Epithelial cell of prostate (primary cell): ENCODE measurements around the gene MMP2.
A peak's percentile ranks its signal among the peaks of the same experiment; 100 is the strongest.

Experiments used
- DNase-seq: peaks from one replicate; pipeline ENCODE4 v3.0.0-alpha.2; 2011; ENCODE audit warnings: low read depth, low spot score
- H3K27ac ChIP-seq: fragments of 450-650 bp; 2 replicates; pipeline ENCODE4 v1.5.1; 2017; ENCODE audit warnings: mild to moderate bottlenecking

MMP2 gene

DNA sequence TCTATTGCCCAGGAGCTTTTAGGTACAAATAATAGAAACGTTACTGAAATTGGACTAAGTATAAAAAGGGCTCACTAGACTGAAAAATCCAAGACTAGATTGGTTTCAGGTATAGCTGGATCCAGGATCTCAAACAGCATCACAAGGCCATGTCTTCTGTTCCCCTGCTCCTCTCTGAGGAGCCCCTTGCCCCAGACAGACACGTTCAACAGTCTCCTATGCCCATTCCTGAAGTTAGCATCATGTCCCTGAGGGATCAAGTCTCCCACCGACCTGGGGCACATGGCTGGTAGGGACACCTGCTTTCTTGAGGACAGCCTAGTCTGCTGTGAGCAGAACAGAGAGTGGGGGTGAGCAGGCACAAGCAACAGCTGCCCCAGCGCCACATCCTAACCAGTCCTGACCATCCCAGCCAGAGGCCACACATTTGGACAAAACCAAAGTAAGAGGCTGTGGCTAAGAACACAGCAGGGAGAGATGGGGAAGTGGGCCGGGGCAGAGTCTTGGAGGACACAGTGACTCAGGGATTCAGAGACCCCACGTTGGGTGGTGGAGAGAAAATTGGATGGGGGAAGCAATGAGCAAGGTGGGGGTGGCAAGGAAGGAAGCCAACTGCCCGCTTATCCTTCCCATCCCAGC, 10.5 kb upstream of the MMP2 start:
- no peak for DNase-seq
- H3K27ac ChIP-seq, result no peak overlapping the region

DNA sequence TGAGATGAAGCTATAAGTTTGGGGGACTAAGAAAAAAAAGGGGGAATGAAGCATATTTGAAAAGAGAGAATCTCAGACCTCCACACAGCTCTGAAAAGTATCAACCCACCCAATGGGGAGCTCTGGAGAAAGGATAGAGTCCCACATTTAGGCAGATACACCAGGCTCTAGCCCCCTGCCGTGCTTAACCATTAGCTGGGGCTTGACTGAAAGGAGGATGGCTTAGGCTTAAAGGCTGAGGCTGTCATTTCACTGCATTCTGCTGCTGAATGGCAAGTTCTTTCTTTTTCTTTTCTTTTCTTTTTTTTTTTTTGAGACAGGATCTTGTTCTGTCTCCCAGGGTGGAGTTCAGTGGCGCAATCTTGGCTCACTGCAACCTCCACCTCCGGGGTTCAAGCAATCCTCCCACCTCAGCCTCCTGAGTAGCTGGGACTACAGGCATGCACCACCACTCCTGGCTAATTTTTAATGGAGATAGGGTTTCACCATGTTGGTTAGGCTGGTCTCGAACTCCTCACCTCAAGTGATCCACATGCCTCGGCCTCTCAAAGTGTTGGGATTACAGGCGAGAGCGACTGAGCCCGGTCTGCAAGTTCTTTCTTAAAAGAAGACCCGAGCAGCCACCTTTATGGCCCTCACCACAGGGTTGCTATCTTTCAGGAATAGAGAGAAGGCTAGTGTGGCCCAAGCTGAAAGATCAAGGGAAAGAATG, 9.0 kb upstream of the MMP2 start:
- peak overlapping the region; percentile 85 for H3K27ac ChIP-seq
- DNase-seq, result no peak

DNA sequence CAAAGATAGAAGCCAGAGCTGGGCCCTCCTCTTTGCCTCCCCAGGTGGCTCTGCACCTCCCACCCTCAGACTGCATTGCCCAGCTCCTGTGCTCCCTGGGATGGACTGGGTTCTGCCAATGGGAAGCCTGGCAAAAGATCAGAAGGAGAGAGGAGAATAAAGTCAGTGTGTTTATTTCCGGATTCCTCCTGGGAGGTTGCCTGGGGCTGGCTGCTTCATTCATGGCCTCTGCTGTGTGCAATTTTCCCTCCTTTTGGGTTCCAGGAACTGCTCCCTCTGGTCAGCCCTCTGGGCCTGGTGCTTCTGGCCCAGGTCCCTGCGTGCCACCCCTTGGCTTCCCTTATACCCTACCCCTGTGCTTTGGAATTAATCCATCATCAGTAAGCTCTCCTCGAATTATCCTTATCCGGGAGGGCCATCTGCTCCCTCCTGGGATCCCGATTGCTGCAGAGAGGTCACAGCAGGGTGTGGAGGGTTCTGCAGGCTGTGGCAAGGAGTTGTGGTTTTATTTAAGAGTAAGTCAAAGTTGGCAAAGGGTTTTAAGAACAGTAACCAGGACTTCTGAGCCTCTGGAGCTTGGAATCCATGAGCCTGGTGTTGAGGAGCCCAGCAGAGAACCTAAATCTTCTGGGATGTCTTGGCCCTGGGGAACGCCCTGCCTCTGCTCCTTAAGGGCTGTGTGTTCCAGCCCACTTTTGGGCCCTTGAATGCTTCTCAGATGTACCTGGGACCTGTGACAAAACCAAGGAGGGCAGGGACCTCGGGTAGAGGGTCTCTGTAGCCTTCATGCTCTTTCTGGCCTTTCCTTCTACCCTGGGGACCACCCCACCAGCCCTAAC, 8.2 kb upstream of the MMP2 start:
- DNase-seq, result no peak
- peak overlapping the region; percentile 85 for H3K27ac ChIP-seq

DNA sequence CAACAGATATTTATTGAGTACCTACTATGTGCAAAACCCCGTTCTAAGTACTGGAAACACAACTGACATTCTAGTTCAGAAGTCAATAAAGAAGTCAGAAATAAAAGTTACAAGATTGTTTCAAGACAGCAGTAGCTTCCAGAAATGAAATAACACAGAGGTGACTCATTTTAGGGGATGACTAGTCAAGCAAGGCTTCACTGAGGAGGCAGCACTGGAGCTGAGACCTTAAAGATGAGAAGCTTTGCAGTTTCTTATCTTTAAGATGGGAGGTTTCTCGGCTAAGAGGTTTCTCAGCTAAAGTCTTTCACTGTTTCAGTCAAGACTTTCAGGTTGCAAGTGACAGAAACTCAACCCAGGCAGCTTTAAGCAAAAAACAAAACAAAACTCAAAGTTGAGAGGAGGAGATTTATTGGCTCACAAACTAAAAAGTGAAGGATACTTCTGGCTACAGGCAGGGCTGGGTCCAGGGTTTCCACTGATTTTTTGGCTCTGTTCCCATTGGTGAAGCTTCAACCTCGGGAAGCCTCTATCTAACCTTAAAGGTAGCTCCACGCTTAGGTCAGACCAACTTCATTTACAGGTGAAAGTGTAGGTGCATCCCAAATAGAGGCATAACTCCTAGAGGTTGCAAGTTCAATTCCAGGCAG, 7.4 kb upstream of the MMP2 start:
- peak; percentile 41 for DNase-seq
- peak overlapping the region; percentile 85 for H3K27ac ChIP-seq

DNA sequence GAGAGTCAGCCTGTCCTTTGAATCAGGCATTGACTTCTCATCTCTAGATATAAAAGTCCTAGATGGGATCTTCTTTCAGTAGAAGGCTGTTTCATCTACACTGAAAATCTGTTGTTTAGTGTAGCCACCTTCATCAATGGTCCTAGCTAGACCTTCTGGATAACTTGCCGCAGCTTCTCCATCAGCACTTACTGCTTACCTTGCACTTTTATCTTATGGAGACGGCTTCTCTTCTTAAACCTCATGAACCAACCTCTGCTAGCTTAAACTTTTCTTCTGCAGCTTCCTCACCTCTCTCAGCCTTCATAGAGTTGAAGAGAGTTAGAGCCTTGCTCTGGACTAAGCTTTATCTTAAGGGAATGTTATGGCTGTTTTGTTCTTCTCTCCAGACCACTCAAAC, 5.4 kb upstream of the MMP2 start:
- H3K27ac ChIP-seq, result no peak overlapping the region
- DNase-seq, result no peak

DNA sequence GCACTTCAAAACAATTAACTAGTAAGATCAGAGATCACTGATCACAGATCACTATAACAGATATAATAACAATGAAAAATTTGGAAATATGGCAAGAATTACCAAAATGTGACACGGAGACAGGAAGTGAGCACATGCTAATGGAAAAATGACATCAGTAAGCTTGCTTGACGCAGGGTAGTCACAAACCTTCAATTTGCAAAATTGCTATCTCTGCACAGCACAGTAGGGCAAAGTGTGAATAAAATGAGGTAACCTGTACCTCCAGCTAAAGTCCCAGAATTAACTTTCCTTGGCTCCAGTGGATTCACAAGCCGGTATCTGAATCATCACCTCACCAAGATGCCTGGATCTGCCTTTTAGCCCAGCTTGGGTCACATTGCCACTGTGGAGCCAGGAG, 4.2 kb upstream of the MMP2 start:
- no peak overlapping the region for H3K27ac ChIP-seq
- DNase-seq, result no peak

DNA sequence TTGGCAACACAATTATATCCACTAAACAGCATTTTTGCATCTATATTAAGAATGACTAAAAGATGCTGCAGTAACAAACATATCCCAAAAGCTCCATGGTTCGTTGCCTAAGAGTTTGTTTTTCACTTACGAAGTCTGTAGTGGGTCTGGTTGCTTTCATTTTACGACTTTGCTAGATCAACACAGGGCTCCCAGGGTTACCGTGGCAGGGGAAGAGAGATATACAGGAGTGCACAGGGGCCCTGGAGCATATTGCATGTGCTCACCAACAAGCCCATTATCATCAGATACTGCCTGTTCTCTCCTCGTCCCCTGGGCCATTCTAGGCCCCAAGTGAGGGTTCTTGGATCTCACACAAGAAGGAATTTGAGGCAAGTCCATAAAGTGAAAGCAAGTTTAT, 3.1 kb upstream of the MMP2 start:
- DNase-seq, result no peak
- no peak overlapping the region for H3K27ac ChIP-seq

DNA sequence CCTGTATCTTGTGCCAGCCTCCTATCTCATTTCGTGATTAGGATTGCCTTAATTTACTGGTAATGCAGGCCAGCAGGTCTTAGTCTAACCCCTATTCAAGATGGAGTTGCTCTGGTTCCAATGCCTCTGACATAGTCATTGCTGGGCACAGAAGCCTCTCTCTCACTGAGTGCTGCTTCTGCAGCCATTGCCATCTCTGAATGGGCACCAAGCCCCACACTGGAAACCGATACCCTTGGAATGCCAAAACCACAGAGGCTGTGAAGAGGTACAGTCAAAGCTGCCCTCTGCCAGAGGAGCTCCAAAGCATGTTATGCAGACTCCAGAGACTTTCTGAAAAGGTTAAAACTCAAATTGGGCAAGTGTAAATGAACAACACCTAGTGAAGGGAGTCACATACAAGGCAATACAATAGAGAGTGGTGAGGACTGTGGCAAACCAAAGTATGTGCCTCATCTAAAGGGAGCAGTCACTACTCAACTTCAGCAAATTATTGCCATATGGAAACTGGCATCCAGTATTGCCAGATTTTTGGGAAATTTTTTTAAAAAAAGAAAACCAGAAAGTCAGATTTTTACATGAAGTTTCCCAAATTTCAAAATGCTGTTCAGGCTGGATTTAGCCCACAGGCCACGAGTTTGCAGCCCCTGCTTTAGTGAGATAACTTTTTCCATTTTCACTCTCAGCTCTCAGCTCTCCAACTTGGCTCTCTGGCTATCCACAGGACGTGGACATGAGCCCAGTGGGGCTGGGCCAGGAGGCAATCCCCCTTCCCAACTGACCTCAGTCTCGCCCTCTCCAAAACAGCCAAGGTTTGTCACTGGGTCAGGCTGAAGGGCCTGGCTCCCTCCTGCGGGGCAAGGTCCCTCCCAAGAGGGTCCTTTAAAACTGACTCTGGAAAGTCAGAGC, 2.1 kb upstream of the MMP2 start:
- H3K27ac ChIP-seq, result no peak overlapping the region
- DNase-seq, result no peak

DNA sequence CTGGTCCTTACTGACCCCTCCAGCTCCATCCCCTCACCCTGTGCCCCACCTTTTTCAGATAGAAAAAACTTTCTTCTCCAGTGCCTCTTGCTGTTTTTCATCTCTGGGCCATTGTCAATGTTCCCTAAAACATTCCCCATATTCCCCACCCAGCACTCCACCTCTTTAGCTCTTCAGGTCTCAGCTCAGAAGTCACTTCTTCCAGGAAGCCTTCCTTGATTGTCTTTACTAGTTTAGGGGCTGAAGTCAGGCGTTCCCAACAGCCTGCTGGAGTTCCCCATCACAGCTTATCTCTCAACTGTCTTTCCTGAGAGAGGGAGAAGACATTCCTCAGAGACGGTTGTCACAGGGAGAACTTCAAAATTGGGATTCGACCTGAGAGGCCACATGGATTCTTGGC, 1.3 kb upstream of the MMP2 start:
- no peak for DNase-seq
- H3K27ac ChIP-seq, result no peak overlapping the region

DNA sequence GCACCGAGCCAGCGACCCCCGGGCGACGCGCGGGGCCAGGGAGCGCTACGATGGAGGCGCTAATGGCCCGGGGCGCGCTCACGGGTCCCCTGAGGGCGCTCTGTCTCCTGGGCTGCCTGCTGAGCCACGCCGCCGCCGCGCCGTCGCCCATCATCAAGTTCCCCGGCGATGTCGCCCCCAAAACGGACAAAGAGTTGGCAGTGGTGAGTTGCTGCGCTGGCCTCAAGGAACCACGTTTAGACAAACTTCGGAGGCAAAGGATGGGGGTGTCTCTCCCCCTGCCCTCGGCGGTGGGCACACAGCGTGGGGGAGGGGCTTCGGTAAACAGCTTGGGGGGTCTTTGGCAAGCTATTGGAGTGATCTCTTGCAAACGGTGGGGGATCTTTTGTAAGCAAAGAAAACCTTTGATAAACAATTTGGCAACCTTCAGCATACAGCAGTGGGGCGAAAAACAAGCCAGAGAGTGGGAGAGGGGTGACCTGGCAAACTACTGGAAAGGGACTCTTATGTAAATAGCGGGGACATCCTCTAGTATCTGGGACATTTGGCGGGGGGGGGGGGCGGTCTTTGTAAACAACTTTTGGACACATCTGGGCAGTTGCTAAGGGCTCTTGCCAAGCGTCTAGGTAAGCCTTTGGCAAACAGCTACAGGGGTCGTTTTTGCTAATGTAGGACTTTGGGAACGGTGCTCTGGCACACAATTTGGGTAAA, 587 bp downstream of the MMP2 start:
- DNase-seq, result no peak
- H3K27ac ChIP-seq, result no peak overlapping the region

DNA sequence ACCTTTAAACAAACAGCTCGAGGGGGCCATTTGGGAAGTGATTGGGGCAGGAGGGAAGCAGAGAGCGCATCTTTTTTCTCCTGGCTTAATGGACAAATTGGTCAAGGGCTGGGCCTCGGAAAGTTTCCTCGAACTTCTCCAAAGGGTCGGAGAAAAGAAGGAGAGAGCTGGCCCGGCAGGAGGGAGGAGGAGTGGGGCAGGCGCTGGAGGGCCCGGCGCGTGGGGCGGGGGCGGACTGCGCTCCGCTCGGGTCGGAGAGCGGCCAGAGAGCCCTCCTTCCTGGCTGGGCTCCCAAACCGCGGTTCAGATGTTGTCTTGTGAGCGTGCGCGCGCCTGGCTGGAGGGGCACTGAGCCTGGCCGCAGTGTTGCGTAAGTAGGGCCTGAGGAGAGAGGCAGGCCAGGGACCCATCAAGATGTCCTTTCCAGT, 1.2 kb downstream of the MMP2 start:
- DNase-seq, result no peak
- H3K27ac ChIP-seq, result no peak overlapping the region

DNA sequence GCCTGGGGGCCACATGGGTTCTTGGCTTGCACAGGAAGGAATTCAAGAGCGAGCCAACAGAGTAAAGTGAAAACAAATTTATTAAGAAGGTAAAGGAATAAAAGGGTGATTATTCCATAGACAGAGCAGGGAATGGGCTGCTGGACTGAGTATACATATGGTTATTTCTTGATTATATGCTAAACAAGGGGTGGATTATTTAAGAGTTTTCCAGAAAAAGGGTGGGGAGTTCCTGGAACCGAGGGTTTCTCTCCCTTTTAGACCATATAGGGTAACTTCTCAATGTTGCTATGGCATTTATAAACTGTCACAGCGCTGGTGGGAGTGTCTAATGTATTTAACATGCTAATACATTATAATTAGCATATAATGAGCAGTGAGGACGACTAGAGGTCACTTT, 2.0 kb downstream of the MMP2 start:
- H3K27ac ChIP-seq, result no peak overlapping the region
- DNase-seq, result no peak

DNA sequence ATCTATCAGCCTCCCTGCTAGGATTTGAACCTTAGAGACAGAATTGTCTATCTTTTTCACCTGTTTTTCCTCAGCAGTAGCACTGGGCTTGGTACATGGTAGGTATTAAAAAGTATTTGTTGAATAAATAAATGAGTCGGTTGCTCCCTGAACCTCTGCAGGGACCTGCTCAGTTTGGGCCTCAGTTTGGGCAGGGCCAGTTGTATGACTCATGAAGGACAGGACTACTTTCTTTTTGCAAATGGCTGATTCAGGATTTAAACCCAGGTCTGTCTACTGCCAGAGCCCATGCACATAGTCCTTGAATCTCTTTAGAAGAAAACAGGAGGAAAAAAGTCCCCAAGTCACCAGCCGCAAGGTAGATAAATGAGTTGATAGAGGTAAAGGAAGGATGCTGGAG, 3.1 kb downstream of the MMP2 start:
- no peak for DNase-seq
- H3K27ac ChIP-seq, result no peak overlapping the region

DNA sequence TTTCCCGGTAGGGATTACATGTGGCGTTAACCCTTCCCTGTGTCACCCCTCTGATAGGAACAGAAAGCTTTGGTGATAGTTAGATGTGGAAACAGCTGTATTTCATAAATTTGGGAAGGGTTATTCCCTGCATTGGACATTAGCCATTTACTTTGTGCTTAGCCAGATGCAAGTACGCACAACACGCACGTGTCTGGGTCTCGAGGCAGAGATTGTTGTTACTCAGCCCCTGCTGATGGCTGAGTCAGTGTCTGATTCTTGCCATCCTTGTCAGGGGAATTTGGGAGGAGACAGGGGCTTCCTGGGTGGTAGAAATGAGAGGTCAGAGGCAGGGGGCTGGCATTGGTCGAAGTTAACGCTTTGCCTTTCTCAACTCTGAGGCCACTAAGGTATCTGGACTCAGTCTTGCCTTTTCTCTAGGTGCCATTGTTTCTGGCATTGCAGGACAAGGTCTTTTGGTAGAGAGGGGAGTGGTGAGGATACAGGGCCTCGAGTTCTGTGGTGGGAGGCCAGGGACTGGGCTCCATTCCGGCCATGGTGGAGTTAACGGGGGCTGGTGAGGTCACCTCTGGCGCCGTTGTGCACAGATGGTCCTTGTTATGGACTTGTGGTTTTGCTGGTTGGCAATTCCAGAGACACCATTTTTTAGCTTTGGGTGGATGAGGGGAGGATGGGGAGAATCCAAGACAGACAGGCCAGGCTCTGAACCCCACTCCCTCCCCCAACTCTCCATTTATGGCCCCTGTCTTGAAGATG, 8.2 kb downstream of the MMP2 start:
- no peak overlapping the region for H3K27ac ChIP-seq
- DNase-seq, result no peak

DNA sequence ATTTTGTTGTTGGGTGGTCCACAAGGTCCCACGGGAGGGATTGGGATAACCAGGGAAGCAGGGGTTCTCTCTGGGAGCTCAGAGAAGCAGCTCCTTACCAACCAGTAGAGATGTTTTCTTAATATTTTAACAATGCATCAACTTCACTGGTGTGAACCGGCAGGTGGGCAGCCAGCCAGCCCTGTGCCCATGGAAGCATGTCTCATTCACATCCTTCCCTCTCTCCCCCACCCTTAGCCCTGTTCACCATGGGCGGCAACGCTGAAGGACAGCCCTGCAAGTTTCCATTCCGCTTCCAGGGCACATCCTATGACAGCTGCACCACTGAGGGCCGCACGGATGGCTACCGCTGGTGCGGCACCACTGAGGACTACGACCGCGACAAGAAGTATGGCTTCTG, 9.3 kb downstream of the MMP2 start:
- no peak overlapping the region for H3K27ac ChIP-seq

DNA sequence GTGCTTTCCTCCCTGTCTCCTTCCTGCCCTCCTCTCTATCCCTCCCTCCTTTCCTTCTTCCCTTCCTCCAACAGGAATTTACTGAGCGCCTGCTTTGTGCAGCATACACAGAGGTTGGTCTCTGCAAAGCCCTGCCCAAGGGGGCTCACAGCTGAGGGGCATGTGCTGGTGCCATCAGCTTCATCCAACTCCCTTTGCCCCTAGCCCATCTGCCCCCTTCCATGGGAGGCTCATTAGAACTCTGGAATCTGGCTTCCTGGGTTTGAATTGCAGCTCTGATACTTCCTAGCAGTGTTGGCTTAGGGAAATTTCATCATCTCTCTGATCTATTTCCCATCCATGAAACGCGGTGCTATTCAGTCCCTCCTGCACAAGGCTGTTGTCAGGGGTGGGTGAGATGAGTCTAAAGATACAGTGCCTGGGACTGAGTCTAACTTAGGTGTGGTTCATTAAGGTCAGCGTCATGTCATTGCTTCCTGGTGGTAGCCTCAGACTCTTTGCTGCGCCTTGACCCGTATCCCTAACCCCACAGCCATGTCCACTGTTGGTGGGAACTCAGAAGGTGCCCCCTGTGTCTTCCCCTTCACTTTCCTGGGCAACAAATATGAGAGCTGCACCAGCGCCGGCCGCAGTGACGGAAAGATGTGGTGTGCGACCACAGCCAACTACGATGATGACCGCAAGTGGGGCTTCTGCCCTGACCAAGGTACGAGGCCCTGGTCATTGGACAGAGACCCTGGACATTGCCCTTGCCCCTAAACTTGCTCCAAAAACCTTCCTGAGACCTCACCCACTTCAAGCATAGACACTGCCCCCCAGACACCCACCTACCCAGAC, 10.3 kb downstream of the MMP2 start:
- no peak overlapping the region for H3K27ac ChIP-seq
- DNase-seq, result no peak

More for the DNA sequence above, 9.3 kb downstream of the MMP2 start:
- DNase-seq, result no peak

DNA sequence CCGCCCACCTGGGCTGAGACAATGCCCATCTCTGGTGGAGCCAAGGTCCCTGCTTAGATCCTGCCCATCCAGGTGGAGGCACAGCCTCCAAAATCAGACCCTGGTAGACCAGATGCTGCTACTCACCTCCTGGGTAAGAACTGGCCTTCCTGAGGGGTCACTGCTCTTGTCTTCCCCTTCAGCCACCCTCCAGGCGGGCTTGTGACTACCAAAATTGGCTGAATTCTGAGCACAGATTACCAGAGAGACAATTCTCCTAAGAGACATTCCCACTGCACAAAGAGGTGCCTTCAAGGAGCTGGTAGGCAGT, 10.9 kb downstream of the MMP2 start:
- no peak overlapping the region for H3K27ac ChIP-seq
- no peak for DNase-seq

DNA sequence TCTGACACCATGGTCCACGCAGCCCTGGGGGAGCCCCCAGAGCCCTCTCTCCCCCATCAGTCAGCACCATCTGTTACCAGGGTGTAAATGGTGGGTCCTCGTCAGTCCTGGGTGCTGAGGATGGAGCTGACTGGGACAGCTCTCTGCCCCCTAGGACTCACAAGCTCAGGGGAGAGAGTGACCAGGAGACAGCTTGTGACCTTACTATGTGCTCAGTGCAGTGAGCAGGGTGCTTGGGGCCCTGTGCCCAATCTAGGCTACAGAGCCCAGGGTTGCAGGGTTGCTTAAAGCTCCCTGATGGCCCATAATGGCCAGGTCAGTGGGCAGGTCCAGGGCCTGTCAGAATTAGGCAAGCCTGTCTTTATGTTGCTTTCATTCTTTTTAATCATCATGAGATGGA, 11.3 kb downstream of the MMP2 start:
- no peak overlapping the region for H3K27ac ChIP-seq
- DNase-seq, result no peak
